ENCODE measurements around the gene PLA2G4E.

PLA2G4E gene

DNA sequence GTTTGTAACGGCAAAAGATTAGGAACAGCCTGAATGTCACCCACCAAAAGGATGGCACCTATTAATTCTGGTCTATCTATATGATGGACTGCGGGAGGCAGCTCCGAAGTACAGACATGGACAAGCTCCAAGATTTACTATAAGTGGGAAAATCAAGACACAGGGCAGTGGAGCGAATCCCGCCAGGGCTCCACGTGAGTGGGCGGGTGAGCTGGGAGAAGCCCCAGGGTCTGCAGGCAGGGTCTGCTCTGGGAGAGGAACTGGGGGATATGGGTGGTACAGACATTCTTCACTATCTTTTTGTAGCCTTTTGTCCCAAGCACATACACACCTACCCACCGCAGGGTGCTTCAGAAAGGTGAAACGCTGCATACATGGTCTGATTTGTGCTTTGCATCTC lies 88.7 kb downstream of the PLA2G4E start:
- no peak for DNase-seq

All from NCI-H774 (cell line).